Ovary (tissue), 9 donors: ENCODE measurements around the gene NMT2. TPM values are rescaled to one million over a fixed set of nuclear protein-coding genes. Genes with fewer than 3 reads are reported as not detected.

Experiments
- DNase-seq, 5 donors: peaks; one replicate each; pipeline ENCODE4 v3.0.0-alpha.2; 2019 to 2020
- H3K27ac ChIP-seq, 2 donors: fragments of 200-600 bp; one replicate each; pipeline versions ENCODE4 v1.5.1 to v1.8.0; 2019 to 2022
- H3K27me3 ChIP-seq: fragments of 200-600 bp; one replicate; pipeline ENCODE4 v1.8.0; 2022
- H3K36me3 ChIP-seq: fragments of 200-600 bp; sonication (generic); one replicate; pipeline ENCODE4 v1.5.1; 2019
- H3K4me1 ChIP-seq: one replicate; pipeline ENCODE4 v1.8.1; 2013; ENCODE audit warnings: mild to moderate bottlenecking, moderate library complexity; ENCODE audit not compliant: insufficient read depth
- H3K4me3 ChIP-seq: fragments of 200-600 bp; sonication (generic); one replicate; pipeline ENCODE4 v1.5.1; 2017
- H3K9me3 ChIP-seq, 2 donors: fragments of 200-600 bp in 1 of 2; sonication (generic) in 1 of 2; one replicate each; pipeline versions ENCODE4 v1.5.1 to v1.8.1; 2013 to 2019; ENCODE audit warnings: mild to moderate bottlenecking in 1 of 2, moderate library complexity in 1 of 2
- CTCF ChIP-seq, 3 donors: fragments of 450-650 bp in 2 of 3; fragments of 200-600 bp in 1 of 3; IDR thresholded peaks; one replicate each; pipeline versions ENCODE4 v1.5.1 to v1.8.0; 2016 to 2022; ENCODE audit warnings: antibody characterized with exemption in 3 of 3, mild to moderate bottlenecking in 1 of 3
- EP300 ChIP-seq: sonication (generic); formaldehyde crosslinking; IDR thresholded peaks from one replicate; pipeline ENCODE4 v1.6.1; 2017; ENCODE audit warnings: antibody characterized with exemption
- POLR2A ChIP-seq: fragments of 450-650 bp; IDR thresholded peaks from one replicate; pipeline ENCODE4 v1.6.1; 2017; ENCODE audit warnings: antibody characterized with exemption, mild to moderate bottlenecking, moderate library complexity
- WGBS, 3 donors: extraction: QIAGEN DNeasy Blood & Tissue Kit in 1 of 3; methylation state at CpG; one replicate each; pipeline versions ENCODE4 v1.1.5 to v1.1.7; 2013 to 2017; 5-methylcytosine and 5-hydroxymethylcytosine counted together
- intact Hi-C, 4 donors: fragments of 100-400 bp; cut with DNase I; formaldehyde crosslinking; loops; one replicate each; pipeline versions ENCODE4 v1.11.0 to v1.15.1; 2022 to 2023
- polyA plus RNA-seq, 2 donors: library from polyadenylated mRNA; stranded (reverse); fragments of 200-250 nt in 1 of 2; fragments of 350-450 nt in 1 of 2; fragmentation: Illumina TruSeq in 1 of 2; extraction: RNeasy Lipid Tissue Mini Kit (QIAGEN cat#74804) in 1 of 2; gene quantifications; one replicate each; pipeline ENCODE4 v1.2.3, GENCODE V29; 2013 to 2014
- total RNA-seq, 7 donors: library from RNA; depleted of rRNA in 2 of 7; stranded (reverse); fragments of >200 nt in 2 of 7; fragmentation: NEBNext Ultra II Directional in 3 of 7; extraction: Animal tissue kit (Norgen Biotek cat#: 25700) in 3 of 7; gene quantifications; one replicate each; pipeline versions ENCODE4 v1.1.0 to v1.2.4, GENCODE V29; 2016 to 2023
- donor health status: DM: no; HTN: no; CAD: no; lungs with moderate emphysema.
- donor health status: DM: no; HTN: no; CAD: no.
- donor health status: Bipolar disorder and iron deficiency.
- donor health status: DM: yes; HTN: yes; CAD: no.
- donor health status: DM: no; HTN: no; CAD: no.
- donor health status: DM: yes; HTN: yes; CAD: no.

NMT2 gene
- total and polyA plus RNA-seq, 9 donors = 11.5 to 30.3 (median 25.8) TPM

GRCh38 chr10:15181576-15182156, 13.2 kb upstream of the NMT2 start:
- 86 to 90% (median 90%) methylated on average over 2 of the region's 2 CpGs for WGBS, 3 donors
- intact Hi-C loops = no loop called here

GRCh38 chr10:15180736-15181135, 12.2 kb upstream of the NMT2 start:
- H3K27me3 ChIP-seq = no peaks in the 10 kb centered on the region
- no peak for TF ChIP-seq EP300
- H3K27ac ChIP-seq = no peak overlapping the region
- WGBS, 3 donors = 81 to 88% (median 83%) methylated on average over 5 of the region's 5 CpGs
- no peak overlapping the region for H3K4me3 ChIP-seq
- H3K4me1 ChIP-seq = no peaks in the 10 kb centered on the region
- intact Hi-C loops = no loop called here
- no peaks in the 10 kb centered on the region for H3K9me3 ChIP-seq
- no peak for DNase-seq
- H3K36me3 ChIP-seq = no peaks in the 10 kb centered on the region

More at GRCh38 chr10:15181576-15182156, 13.2 kb upstream of the NMT2 start:
- Histone ChIP-seq H3K4me3 (no peak overlapping the region), H3K36me3 (no peaks in the 10 kb centered on the region), H3K27ac (no peak overlapping the region), H3K9me3 (no peaks in the 10 kb centered on the region), H3K4me1 (no peaks in the 10 kb centered on the region), H3K27me3 (no peaks in the 10 kb centered on the region)
- no peak for DNase-seq
- TF ChIP-seq EP300 (no peak), CTCF (IDR thresholded peaks at IDR 0.05) (no peak), POLR2A (no peak)

- H3K27ac ChIP-seq = no peak overlapping the region
- 86 to 91% (median 88%) methylated on average over 3 of the region's 3 CpGs for WGBS, 3 donors
- TF ChIP-seq EP300 (no peak), POLR2A (no peak), CTCF (IDR thresholded peaks at IDR 0.05) (no peak)
- no peaks in the 10 kb centered on the region for H3K36me3 ChIP-seq
- no peak overlapping the region for H3K4me3 ChIP-seq
- H3K9me3 ChIP-seq = no peaks in the 10 kb centered on the region
- DNase-seq = no peak
- H3K4me1 ChIP-seq = no peaks in the 10 kb centered on the region
- intact Hi-C loops = no loop called here
- H3K27me3 ChIP-seq = no peaks in the 10 kb centered on the region
Measured at GRCh38 chr10:15176269-15176668, 7.8 kb upstream of the NMT2 start.

- no peak overlapping the region for H3K4me3 ChIP-seq
- H3K27ac ChIP-seq = no peak overlapping the region
- WGBS, 3 donors = 89 to 93% (median 90%) methylated on average over 6 of the region's 6 CpGs
- intact Hi-C loops = no loop called here
- no peaks in the 10 kb centered on the region for H3K27me3 ChIP-seq
- no peak for DNase-seq
- no peak for TF ChIP-seq CTCF (IDR thresholded peaks at IDR 0.05)
- no peak for TF ChIP-seq EP300
- no peak for TF ChIP-seq POLR2A
- H3K9me3 ChIP-seq = no peaks in the 10 kb centered on the region
- H3K36me3 ChIP-seq = no peaks in the 10 kb centered on the region
- no peaks in the 10 kb centered on the region for H3K4me1 ChIP-seq
Measured at GRCh38 chr10:15175587-15175986, 7.1 kb upstream of the NMT2 start.

GRCh38 chr10:15172306-15172840, 3.9 kb upstream of the NMT2 start:
- intact Hi-C loops = no loop called here
- 90 to 95% (median 95%) methylated on average over 7 of the region's 7 CpGs for WGBS, 3 donors
- no peaks in the 10 kb centered on the region for H3K9me3 ChIP-seq
- no peaks in the 10 kb centered on the region for H3K36me3 ChIP-seq
- no peak for DNase-seq
- H3K4me1 ChIP-seq = peaks cover 4% of the 10 kb centered on the region
- no peak overlapping the region for H3K4me3 ChIP-seq
- H3K27ac ChIP-seq = no peak overlapping the region
- H3K27me3 ChIP-seq = no peaks in the 10 kb centered on the region
- TF ChIP-seq CTCF (IDR thresholded peaks at IDR 0.05) = no peak
- no peak for TF ChIP-seq EP300
- no peak for TF ChIP-seq POLR2A
